Activated naive CD8-positive, alpha-beta T cell (primary cell): Measurements from ENCODE around the gene VEGFB.

Experiments used
- H3K27ac Mint-ChIP-seq: one replicate; pipeline ENCODE4 v1.8.0; 2021; ENCODE audit warnings: mixed read lengths
- H3K27me3 Mint-ChIP-seq: one replicate; pipeline ENCODE4 v1.8.0; 2021; ENCODE audit warnings: mixed read lengths
- H3K36me3 Mint-ChIP-seq: one replicate; pipeline ENCODE4 v1.8.0; 2021; ENCODE audit warnings: mixed read lengths
- H3K4me1 Mint-ChIP-seq: one replicate; pipeline ENCODE4 v1.8.0; 2021; ENCODE audit warnings: low read depth, mixed read lengths
- H3K4me3 Mint-ChIP-seq: one replicate; pipeline ENCODE4 v1.8.0; 2021; ENCODE audit warnings: mild to moderate bottlenecking, mixed read lengths
- H3K9me3 Mint-ChIP-seq: one replicate; pipeline ENCODE4 v1.8.0; 2021; ENCODE audit warnings: low read depth, mixed read lengths

Gene VEGFB

DNA sequence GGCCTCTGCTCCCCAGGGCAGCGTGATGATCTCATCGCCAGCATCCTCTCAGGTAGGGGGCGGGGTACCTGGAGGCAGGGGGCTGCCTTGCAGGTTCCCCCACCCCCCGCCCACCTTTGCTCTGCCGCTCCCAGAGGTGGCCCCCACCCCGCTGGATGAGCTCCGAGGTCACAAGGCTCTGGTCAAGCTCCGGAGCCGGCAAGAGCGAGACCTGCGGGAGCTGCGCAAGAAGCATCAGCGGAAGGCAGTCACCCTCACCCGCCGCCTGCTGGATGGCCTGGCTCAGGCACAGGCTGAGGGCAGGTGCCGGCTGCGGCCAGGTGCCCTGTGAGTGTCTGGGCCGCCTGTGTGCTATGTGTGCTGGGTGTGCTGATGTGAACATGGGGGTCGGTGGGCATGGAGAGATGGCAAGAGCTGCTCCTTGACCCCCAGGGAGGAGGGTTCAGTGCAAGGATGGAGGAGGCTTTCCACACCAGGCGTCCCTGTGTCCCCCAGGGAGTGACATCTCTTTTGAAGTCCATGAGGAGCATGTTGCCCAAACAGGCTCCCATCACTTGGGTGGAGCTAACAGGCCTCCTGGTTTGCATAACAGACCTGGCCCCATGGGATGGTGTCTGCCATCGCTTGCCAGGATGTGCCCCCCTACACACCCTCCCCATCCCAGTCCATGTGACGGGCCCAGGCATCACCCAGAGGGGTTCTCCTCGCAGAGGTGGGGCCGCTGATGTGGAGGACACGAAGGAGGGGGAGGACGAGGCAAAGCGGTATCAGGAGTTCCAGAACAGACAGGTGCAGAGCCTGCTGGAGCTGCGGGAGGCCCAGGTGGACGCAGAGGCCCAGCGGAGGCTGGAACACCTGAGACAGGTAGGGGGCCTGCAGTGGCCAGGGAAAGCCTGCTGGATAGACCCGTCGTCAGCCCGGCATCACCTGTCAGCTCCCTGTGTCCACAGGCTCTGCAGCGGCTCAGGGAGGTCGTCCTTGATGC lies 31.1 kb downstream of the VEGFB start:
- Mint-ChIP-seq H3K4me3 (no peak overlapping the region), H3K27me3 (no peaks in the 10 kb centered on the region), H3K36me3 (peaks cover 2% of the 10 kb centered on the region), H3K27ac (no peak overlapping the region), H3K9me3 (no peaks in the 10 kb centered on the region), H3K4me1 (peaks cover 14% of the 10 kb centered on the region)

DNA sequence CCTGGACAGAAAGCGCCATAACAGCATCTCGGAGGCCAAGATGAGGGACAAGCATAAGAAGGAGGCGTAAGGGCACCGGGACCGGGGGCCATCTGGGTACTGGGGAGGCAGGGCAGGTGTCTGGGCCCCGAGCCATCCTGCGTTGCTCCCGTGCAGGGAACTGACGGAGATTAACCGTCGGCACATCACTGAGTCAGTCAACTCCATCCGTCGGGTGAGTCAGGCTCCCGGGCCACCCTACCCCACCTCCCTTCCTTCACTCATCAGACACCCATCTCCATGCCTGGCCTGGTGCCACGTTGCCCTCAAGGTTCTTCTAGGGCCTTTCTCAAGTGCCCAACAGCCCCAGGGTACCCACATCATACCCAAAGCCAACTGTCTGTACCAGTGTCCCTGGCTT lies 32.0 kb downstream of the VEGFB start:
- H3K27me3 Mint-ChIP-seq = no peaks in the 10 kb centered on the region
- H3K27ac Mint-ChIP-seq = no peak overlapping the region
- no peaks in the 10 kb centered on the region for H3K9me3 Mint-ChIP-seq
- peaks cover 14% of the 10 kb centered on the region for H3K4me1 Mint-ChIP-seq
- H3K36me3 Mint-ChIP-seq = peaks cover 2% of the 10 kb centered on the region
- no peak overlapping the region for H3K4me3 Mint-ChIP-seq

DNA sequence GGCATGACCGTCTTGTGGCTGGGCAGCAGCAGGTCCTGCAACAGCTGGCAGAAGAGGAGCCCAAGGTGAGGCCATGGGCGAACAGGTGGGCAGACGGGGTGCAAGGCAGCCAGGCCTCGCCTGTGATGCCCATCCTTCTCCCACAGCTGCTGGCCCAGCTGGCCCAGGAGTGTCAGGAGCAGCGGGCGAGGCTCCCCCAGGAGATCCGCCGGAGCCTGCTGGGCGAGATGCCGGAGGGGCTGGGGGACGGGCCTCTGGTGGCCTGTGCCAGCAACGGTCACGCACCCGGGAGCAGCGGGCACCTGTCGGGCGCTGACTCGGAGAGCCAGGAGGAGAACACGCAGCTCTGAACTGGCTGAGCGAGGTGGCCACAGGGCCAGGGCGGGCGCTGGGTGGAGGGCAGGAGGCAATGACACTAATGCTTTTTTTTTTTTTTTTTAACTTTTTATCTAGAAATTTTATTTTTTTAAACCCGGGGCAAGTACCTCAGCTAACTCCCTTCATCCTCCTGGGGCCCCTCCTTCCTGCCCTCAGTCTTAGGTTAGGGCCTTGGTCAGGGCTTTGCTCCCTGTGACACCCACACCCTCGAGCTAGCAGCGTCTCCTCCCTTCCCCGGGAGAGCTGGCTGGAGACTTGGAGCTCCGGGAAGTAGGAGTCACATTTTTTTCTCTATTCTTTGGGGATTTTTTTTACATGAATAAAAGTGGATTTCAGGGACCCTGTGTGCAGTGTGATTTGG lies 33.0 kb downstream of the VEGFB start:
- Mint-ChIP-seq H3K9me3 (no peaks in the 10 kb centered on the region), H3K4me3 (no peak overlapping the region), H3K27ac (no peak overlapping the region), H3K36me3 (peaks cover 2% of the 10 kb centered on the region), H3K27me3 (no peaks in the 10 kb centered on the region), H3K4me1 (peaks cover 17% of the 10 kb centered on the region)

GRCh38 chr11:64268025-64268892 lies 33.9 kb downstream of the VEGFB start:
- no peaks in the 10 kb centered on the region for H3K27me3 Mint-ChIP-seq
- H3K27ac Mint-ChIP-seq = peak overlapping the region; percentile 96
- H3K9me3 Mint-ChIP-seq = no peaks in the 10 kb centered on the region
- peaks cover 2% of the 10 kb centered on the region for H3K36me3 Mint-ChIP-seq
- H3K4me3 Mint-ChIP-seq = peak overlapping the region; percentile 98
- peaks cover 17% of the 10 kb centered on the region for H3K4me1 Mint-ChIP-seq

- Mint-ChIP-seq H3K4me3 (peak overlapping the region; percentile 98), H3K36me3 (peaks cover 2% of the 10 kb centered on the region), H3K4me1 (peaks cover 17% of the 10 kb centered on the region), H3K27me3 (no peaks in the 10 kb centered on the region), H3K9me3 (no peaks in the 10 kb centered on the region), H3K27ac (peak overlapping the region; percentile 96)
These were observed 34.6 kb downstream of the VEGFB start for GRCh38 chr11:64268893-64269539.

GRCh38 chr11:64269540-64270220 lies 35.3 kb downstream of the VEGFB start:
- Mint-ChIP-seq H3K27ac (peak overlapping the region; percentile 96), H3K9me3 (no peaks in the 10 kb centered on the region), H3K36me3 (peaks cover 2% of the 10 kb centered on the region), H3K4me3 (peak overlapping the region; percentile 98), H3K27me3 (no peaks in the 10 kb centered on the region), H3K4me1 (peaks cover 17% of the 10 kb centered on the region)

DNA sequence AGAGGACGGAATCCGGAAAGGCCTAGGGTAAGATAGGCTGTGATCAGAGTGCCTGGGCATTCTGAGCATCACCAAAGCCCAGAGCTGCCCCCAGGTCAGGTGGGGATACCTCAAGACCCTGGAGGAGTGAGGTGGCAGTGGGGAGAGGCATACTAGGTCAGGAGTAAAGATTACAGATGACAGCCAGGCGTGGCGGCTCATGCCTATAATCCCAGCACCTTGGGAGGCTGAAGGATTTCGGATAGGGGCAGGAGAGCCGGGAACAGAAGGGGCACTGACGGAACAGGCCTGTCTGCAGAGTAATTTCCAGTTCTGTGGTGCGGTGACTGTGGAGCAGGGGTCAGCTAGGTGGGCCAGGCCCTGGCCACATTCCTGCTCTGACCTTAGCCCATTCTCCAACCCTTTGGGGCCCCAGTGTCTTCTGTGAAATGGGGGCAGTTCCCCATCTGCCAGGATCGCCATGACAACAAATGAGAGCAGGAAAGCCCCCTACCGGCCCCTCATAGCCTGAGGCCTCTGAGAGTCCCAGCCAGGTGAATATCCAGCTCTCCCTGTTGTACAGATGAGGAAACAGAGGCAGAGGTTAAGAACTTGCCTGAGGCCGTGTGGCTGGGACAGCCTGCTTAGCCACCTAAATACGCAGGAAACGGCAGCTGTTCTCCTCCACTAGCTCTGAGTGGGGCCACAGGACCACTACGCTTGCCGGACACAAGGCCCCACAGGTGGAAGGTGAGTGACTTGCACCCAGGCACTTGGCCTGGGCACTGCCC lies 40.8 kb downstream of the VEGFB start:
- no peak overlapping the region for H3K4me3 Mint-ChIP-seq
- H3K4me1 Mint-ChIP-seq = peaks cover 3% of the 10 kb centered on the region
- H3K27me3 Mint-ChIP-seq = no peaks in the 10 kb centered on the region
- H3K36me3 Mint-ChIP-seq = peaks cover 3% of the 10 kb centered on the region
- H3K27ac Mint-ChIP-seq = no peak overlapping the region
- no peaks in the 10 kb centered on the region for H3K9me3 Mint-ChIP-seq

- Mint-ChIP-seq H3K4me3 (no peak overlapping the region), H3K9me3 (no peaks in the 10 kb centered on the region), H3K36me3 (peaks cover 3% of the 10 kb centered on the region), H3K27ac (no peak overlapping the region), H3K27me3 (no peaks in the 10 kb centered on the region), H3K4me1 (peaks cover 3% of the 10 kb centered on the region)
These were observed 41.5 kb downstream of the VEGFB start for GRCh38 chr11:64275841-64276240.

- Mint-ChIP-seq H3K4me3 (no peak overlapping the region), H3K27me3 (no peaks in the 10 kb centered on the region), H3K9me3 (no peaks in the 10 kb centered on the region), H3K4me1 (peaks cover 3% of the 10 kb centered on the region), H3K36me3 (peaks cover 3% of the 10 kb centered on the region), H3K27ac (no peak overlapping the region)
These were observed 42.5 kb downstream of the VEGFB start for GRCh38 chr11:64276653-64277431.

- peaks cover 3% of the 10 kb centered on the region for H3K36me3 Mint-ChIP-seq
- H3K9me3 Mint-ChIP-seq = no peaks in the 10 kb centered on the region
- H3K4me1 Mint-ChIP-seq = peaks cover 4% of the 10 kb centered on the region
- no peak overlapping the region for H3K4me3 Mint-ChIP-seq
- no peaks in the 10 kb centered on the region for H3K27me3 Mint-ChIP-seq
- no peak overlapping the region for H3K27ac Mint-ChIP-seq
These were observed 44.3 kb downstream of the VEGFB start for GRCh38 chr11:64278576-64279190.

GRCh38 chr11:64281957-64282770 lies 47.8 kb downstream of the VEGFB start:
- H3K27me3 Mint-ChIP-seq = no peaks in the 10 kb centered on the region
- H3K4me1 Mint-ChIP-seq = peaks cover 15% of the 10 kb centered on the region
- H3K27ac Mint-ChIP-seq = no peak overlapping the region
- no peak overlapping the region for H3K4me3 Mint-ChIP-seq
- H3K36me3 Mint-ChIP-seq = peaks cover 3% of the 10 kb centered on the region
- no peaks in the 10 kb centered on the region for H3K9me3 Mint-ChIP-seq

DNA sequence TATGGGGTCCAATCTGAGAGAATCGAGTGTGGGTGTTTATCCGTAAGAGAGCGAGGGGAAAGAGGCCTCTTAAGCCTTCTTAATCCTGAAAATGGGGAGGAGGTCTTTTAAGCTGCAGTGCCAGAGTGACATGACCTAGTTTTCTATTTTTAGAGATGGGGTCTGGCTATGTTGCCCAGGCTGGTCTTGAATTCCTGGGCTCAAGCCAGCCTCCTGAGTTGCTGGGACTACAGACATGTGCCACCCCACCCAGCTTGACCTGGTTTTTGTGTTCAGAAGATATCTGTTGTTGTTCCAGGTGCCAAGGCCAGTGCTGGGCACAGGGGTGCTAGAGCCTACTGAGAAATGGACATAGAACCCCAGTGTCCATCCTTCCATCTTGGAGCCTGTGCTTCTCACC lies 48.7 kb downstream of the VEGFB start:
- H3K9me3 Mint-ChIP-seq = no peaks in the 10 kb centered on the region
- no peak overlapping the region for H3K27ac Mint-ChIP-seq
- H3K4me3 Mint-ChIP-seq = peak overlapping the region; percentile 30
- peaks cover 15% of the 10 kb centered on the region for H3K4me1 Mint-ChIP-seq
- H3K36me3 Mint-ChIP-seq = peaks cover 3% of the 10 kb centered on the region
- no peaks in the 10 kb centered on the region for H3K27me3 Mint-ChIP-seq
